Tibial artery (tissue), 4 donors: ENCODE results near the gene LRRC14B.
A peak's percentile ranks its signal among the peaks of the same experiment; 100 is the strongest.
"Not testable (repeated sequence)": the region's sequence is repeated elsewhere in the genome, so short reads cannot be mapped to it uniquely, and the experiment has no call there.

Experiments used
- DNase-seq, 2 donors: peaks; one replicate each; pipeline ENCODE4 v3.0.0-alpha.2; 2019
- H3K27ac ChIP-seq, 2 donors: fragments of 200-600 bp; sonication (generic) in 1 of 2; 1 replicate in 1 of 2; 2 replicates in 1 of 2; pipeline ENCODE4 v1.5.1; 2018 to 2019; ENCODE audit warnings: mild to moderate bottlenecking in 1 of 2
- H3K27me3 ChIP-seq, 2 donors: fragments of 200-600 bp; sonication (generic) in 1 of 2; one replicate each; pipeline versions ENCODE4 v1.5.1 to v1.6.0; 2016 to 2019
- H3K36me3 ChIP-seq, 3 donors: fragments of 200-600 bp; sonication (generic) in 2 of 3; one replicate each; pipeline ENCODE4 v1.5.1; 2016 to 2019; ENCODE audit warnings: mild to moderate bottlenecking in 2 of 3
- H3K4me1 ChIP-seq, 4 donors: fragments of 200-600 bp; sonication (generic) in 2 of 4; 1 replicate in 3 of 4; 2 replicates in 1 of 4; pipeline ENCODE4 v1.5.1; 2016 to 2019
- H3K4me3 ChIP-seq, 2 donors: fragments of 200-600 bp; sonication (generic) in 1 of 2; 1 replicate in 1 of 2; 2 replicates in 1 of 2; pipeline ENCODE4 v1.5.1; 2018 to 2019; ENCODE audit warnings: mild to moderate bottlenecking in 2 of 2
- H3K9me3 ChIP-seq, 3 donors: fragments of 200-600 bp; sonication (generic) in 1 of 3; one replicate each; pipeline ENCODE4 v1.5.1; 2016 to 2019
- CTCF ChIP-seq, 2 experiments: fragments of 200-600 bp in 1 of 2; fragments of 450-650 bp in 1 of 2; IDR thresholded peaks; one replicate each; pipeline ENCODE4 v1.5.1; 2017 to 2019; ENCODE audit warnings: antibody characterized with exemption in 2 of 2, mild to moderate bottlenecking in 1 of 2, moderate library complexity in 1 of 2
- intact Hi-C: fragments of 100-400 bp; cut with DNase I; formaldehyde crosslinking; loops from one replicate; pipeline ENCODE4 v1.15.0; 2023; ENCODE audit warnings: low total_unique reads

The LRRC14B gene

DNA sequence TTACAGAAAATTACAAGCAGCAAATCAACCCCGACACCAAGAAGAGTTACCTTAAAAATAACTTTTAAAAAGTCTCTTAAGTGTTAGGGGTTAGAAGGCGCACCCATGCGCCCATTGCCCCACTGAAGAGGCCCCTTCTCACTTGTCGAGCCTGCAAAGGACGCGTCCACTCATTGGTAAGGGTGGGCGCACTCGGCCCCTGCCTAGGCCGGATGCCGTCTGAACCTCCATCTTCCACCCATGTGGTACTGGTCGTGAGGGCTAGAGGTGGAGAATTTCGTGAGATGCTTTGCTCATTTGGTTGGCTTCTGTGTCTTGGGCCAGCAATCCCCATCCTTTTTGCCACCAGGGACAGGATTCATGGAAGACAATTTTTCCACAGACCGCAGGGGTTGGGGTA is 27.5 kb upstream of the LRRC14B start:
- Histone ChIP-seq H3K36me3 (no peaks in the 10 kb centered on the region), H3K9me3 (no peaks in the 10 kb centered on the region), H3K4me1 (peaks cover 0 to 1% (median under 1%) of the 10 kb centered on the region in 4 donors), H3K27ac (no peak overlapping the region), H3K4me3 (no peak overlapping the region), H3K27me3 (peaks cover 0 to 31% of the 10 kb centered on the region in 2 donors)
- peak in 1 of 2 donors; percentile 29 for DNase-seq
- intact Hi-C loops, result no loop called here
- TF ChIP-seq CTCF (IDR thresholded peaks at IDR 0.05), result no peak

DNA sequence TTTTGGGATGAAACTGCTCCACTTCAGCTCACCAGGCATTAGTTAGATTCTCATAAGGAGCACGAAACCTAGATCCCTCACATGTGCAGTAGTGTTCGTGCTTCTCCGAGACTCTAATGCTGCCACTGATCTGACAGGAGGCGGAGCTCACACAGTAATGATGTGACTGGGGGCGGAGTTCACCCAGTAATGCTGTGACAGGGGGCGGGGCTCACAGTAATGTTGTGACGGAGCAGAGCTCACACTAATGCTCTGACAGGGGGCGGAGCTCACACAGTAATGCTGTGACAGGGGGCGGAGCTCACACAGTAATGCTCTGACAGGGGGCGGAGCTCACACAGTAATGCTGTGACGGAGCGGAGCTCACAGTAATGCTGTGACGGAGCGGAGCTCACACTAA is 27.1 kb upstream of the LRRC14B start:
- DNase-seq, result peak in 1 of 2 donors; percentile 16
- Histone ChIP-seq H3K4me3 (no peak overlapping the region), H3K9me3 (no peaks in the 10 kb centered on the region), H3K27me3 (peaks cover 0 to 27% of the 10 kb centered on the region in 2 donors), H3K4me1 (peaks cover 0 to 5% (median 2%) of the 10 kb centered on the region in 4 donors), H3K27ac (no peak overlapping the region), H3K36me3 (no peaks in the 10 kb centered on the region)
- no peak for TF ChIP-seq CTCF (IDR thresholded peaks at IDR 0.05)
- intact Hi-C loops, result no loop called here

DNA sequence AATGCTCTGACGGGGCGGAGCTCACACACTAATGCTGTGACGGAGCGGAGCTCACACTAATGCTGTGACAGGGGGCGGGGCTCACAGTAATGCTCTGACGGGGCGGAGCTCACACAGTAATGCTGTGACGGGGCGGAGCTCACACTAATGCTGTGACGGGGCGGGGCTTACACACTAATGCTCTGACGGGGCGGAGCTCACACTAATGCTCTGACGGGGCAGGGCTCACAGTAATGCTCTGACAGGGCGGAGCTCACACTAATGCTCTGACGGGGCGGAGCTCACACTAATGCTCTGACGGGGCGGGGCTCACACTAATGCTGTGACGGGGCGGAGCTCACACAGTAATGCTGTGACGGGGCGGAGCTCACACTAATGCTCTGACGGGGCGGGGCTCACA is 26.5 kb upstream of the LRRC14B start:
- H3K27me3 ChIP-seq, result peaks cover 0 to 22% of the 10 kb centered on the region in 2 donors
- peak in 1 of 2 donors; percentile 12 for DNase-seq
- H3K4me3 ChIP-seq, intact Hi-C loops, H3K27ac ChIP-seq, H3K4me1 ChIP-seq, H3K9me3 ChIP-seq, H3K36me3 ChIP-seq: not testable (repeated sequence)

- no peak for TF ChIP-seq CTCF (IDR thresholded peaks at IDR 0.05)
- Histone ChIP-seq H3K4me1 (peaks cover 0 to 11% (median 5%) of the 10 kb centered on the region in 4 donors), H3K27ac (no peak overlapping the region), H3K27me3 (peaks cover 0 to 20% of the 10 kb centered on the region in 2 donors), H3K36me3 (no peaks in the 10 kb centered on the region), H3K9me3 (no peaks in the 10 kb centered on the region), H3K4me3 (no peak overlapping the region)
- intact Hi-C loops, result no loop called here
- DNase-seq, result peak in 1 of 2 donors; percentile 25
These were observed 24.6 kb upstream of the LRRC14B start for GRCh38 chr5:166441-167372.

DNA sequence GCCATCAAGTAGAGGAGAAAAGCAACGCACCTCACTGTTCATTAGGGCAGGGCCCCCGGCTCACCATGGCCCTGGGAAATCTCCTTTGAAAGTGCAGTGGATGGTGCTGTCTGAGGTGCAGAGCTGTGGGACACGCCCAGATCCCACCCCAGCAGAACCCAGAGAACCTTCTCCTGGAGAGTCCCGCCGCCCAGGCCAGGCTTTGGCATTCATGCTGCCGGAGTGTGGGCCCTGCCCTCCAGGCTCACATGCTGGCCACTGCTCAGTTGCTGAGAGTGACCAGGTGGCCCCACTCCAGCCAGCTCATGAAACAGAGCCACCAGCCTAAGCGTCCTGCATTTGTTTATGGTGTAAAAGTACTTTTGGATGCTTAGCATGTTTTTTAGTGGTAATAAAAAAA is 23.8 kb upstream of the LRRC14B start:
- no peaks in the 10 kb centered on the region for H3K9me3 ChIP-seq
- TF ChIP-seq CTCF (IDR thresholded peaks at IDR 0.05), result no peak
- H3K36me3 ChIP-seq, result no peaks in the 10 kb centered on the region
- H3K4me1 ChIP-seq, result peaks cover 0 to 11% (median 5%) of the 10 kb centered on the region in 4 donors
- peaks cover 0 to 19% of the 10 kb centered on the region in 2 donors for H3K27me3 ChIP-seq
- H3K4me3 ChIP-seq, result no peak overlapping the region
- H3K27ac ChIP-seq, result no peak overlapping the region
- intact Hi-C loops, result no loop called here
- DNase-seq, result peak in 1 of 2 donors; percentile 38

DNA sequence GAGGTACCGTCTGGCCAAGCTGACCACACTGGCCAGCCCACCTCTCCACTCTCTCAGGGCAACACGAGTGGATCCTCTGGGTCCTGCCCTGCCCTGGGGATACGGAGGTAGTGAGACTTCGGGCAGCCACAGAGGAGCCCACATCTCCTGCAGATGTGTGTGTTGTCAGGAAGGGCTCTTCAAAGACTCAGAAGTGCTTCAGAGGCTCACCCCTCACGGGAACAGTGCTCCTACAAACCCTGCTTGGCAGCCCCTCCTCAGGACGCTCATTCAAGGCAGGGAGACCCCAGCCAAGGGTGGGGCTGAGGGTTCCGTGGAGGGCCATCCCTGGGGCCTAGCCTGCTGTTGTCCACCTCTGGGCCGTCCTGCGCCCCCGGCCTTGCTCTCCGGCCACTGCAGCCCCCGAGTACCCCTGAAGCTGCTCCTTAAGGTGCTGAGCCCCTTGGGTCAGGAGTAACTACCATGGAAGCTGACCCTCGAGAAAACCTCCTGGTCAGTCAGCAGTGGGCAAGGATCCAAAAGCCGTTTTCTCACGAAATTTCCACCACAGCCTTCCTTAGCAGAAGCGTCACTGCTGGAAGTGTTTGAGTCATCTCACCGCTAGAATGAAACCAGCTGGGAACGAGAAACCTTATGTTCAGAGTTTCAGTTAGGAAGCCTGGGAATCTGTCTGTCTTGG is 23.2 kb upstream of the LRRC14B start:
- H3K4me3 ChIP-seq, result no peak overlapping the region
- H3K9me3 ChIP-seq, result no peaks in the 10 kb centered on the region
- peaks cover 0 to 11% (median 5%) of the 10 kb centered on the region in 4 donors for H3K4me1 ChIP-seq
- intact Hi-C loops, result no loop called here
- no peak for TF ChIP-seq CTCF (IDR thresholded peaks at IDR 0.05)
- peak in 1 of 2 donors; percentile 61 for DNase-seq
- no peaks in the 10 kb centered on the region for H3K36me3 ChIP-seq
- no peak overlapping the region for H3K27ac ChIP-seq
- H3K27me3 ChIP-seq, result peaks cover 0 to 19% of the 10 kb centered on the region in 2 donors
